ENCODE results near the gene TBC1D22A.

DNA sequence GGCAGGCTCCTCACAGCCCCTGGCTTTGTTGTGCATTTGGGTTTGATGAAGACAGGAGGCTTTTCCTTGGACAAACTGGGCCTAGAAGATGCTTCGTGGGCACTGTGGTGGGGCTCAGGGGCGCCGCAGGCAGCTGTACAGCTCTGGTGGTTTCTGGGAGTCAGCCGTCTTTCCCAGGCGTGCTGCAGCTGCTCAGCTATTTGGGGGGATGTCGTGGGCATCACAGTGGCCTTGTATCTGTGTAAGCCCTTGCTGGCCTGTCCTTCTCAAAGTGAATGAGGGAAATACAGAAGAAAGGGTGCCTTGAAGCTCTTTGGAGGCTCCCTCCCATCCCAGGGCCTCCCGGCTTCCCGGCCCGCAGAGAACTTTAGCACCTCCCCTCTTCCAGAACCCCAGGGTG lies 89.5 kb downstream of the TBC1D22A start:
- TF ChIP-seq CREB1 (IDR thresholded peaks at IDR 0.05; ENCODE audit: low read depth) (no peak), CTCF (IDR thresholded peaks at IDR 0.05 in 2 of 3, conservative IDR thresholded peaks at IDR 0.05 in 1 of 3; ENCODE audit: control insufficient read depth in 2 of 3, extremely low read depth in 1 of 3, insufficient read depth in 1 of 3, low read depth in 3 of 3, low read length in 3 of 3) (no peak), FOS (IDR thresholded peaks at IDR 0.05; ENCODE audit: borderline replicate concordance, extremely low read depth, insufficient read length) (no peak)

Data from GM12878 (cell line).